ENCODE results near the gene JAM2.

JAM2 gene

GRCh38 chr21:25608044-25608737 lies 30.9 kb upstream of the JAM2 start:
- TF ChIP-seq TEAD4 (IDR thresholded peaks at IDR 0.05) (no peak), EP300 (IDR thresholded peaks at IDR 0.05; ENCODE audit: borderline replicate concordance) (no peak), EGR1 (IDR thresholded peaks at IDR 0.05) (no peak), FOXM1 (IDR thresholded peaks at IDR 0.05; ENCODE audit: borderline replicate concordance, low read depth) (no peak), USF1 (IDR thresholded peaks at IDR 0.05) (no peak), RAD21 (IDR thresholded peaks at IDR 0.05; ENCODE audit: low read depth) (peak; percentile 96), YY1 (IDR thresholded peaks at IDR 0.05; ENCODE audit: low read depth) (no peak), NFIC (IDR thresholded peaks at IDR 0.05) (no peak), CEBPB (IDR thresholded peaks at IDR 0.05) (no peak)
- TF ChIP-seq, protein P1, sequence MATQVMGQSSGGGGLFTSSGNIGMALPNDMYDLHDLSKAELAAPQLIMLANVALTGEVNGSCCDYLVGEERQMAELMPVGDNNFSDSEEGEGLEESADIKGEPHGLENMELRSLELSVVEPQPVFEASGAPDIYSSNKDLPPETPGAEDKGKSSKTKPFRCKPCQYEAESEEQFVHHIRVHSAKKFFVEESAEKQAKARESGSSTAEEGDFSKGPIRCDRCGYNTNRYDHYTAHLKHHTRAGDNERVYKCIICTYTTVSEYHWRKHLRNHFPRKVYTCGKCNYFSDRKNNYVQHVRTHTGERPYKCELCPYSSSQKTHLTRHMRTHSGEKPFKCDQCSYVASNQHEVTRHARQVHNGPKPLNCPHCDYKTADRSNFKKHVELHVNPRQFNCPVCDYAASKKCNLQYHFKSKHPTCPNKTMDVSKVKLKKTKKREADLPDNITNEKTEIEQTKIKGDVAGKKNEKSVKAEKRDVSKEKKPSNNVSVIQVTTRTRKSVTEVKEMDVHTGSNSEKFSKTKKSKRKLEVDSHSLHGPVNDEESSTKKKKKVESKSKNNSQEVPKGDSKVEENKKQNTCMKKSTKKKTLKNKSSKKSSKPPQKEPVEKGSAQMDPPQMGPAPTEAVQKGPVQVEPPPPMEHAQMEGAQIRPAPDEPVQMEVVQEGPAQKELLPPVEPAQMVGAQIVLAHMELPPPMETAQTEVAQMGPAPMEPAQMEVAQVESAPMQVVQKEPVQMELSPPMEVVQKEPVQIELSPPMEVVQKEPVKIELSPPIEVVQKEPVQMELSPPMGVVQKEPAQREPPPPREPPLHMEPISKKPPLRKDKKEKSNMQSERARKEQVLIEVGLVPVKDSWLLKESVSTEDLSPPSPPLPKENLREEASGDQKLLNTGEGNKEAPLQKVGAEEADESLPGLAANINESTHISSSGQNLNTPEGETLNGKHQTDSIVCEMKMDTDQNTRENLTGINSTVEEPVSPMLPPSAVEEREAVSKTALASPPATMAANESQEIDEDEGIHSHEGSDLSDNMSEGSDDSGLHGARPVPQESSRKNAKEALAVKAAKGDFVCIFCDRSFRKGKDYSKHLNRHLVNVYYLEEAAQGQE (IDR thresholded peaks at IDR 0.05; ENCODE audit: low read depth) = no peak
- TF ChIP-seq, protein P2, sequence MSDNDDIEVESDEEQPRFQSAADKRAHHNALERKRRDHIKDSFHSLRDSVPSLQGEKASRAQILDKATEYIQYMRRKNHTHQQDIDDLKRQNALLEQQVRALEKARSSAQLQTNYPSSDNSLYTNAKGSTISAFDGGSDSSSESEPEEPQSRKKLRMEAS (IDR thresholded peaks at IDR 0.05) = 0 out of 2 replicates have a peak, but pooled peaks have one; percentile 20

DNA sequence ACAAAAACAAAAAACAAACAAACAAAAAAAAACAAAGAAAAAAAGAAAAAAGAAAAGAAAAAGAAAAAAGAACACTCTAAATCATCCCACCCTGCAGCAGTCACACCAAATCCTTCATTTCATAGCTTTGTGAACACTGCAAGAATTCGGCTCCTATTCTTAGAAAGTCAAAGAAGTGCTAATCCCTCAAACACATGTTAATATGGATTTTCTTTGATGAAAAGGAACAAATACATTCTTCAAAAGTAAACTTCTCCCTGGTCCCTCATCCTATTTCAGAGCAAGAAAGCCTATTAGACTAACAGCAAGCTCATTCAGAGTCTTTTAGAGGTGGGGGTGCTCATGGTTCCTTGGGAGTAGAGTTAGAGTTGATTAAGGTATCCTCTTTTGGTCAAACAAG lies 24.6 kb upstream of the JAM2 start:
- TF ChIP-seq TEAD4 (IDR thresholded peaks at IDR 0.05) (no peak), TCF12 (IDR thresholded peaks at IDR 0.05; ENCODE audit: low read depth) (no peak), USF1 (IDR thresholded peaks at IDR 0.05) (no peak), YY1 (IDR thresholded peaks at IDR 0.05; ENCODE audit: low read depth) (no peak), EGR1 (IDR thresholded peaks at IDR 0.05) (no peak)
- TF ChIP-seq, protein P2 (IDR thresholded peaks at IDR 0.05) = no peak

DNA sequence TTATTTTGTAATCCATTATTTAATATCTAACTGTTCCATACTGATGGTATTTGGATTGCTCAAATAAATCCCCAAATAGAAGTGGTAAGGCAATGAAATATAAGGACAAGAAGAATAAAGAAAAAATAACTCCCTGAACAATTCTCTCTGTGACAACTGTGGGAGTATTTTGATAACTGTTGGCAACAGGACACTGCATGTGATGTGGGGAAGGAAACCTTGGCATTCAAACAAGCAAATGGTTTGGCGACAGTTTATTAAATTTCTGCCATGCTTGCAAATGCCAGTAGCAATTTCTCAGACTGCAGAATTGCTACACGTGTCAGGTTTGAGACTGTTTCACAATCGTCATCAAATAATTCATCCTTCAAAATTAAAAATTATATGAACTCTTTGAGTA lies 23.2 kb upstream of the JAM2 start:
- TF ChIP-seq ZBTB7A (IDR thresholded peaks at IDR 0.05; ENCODE audit: low read depth) = no peak
- no peak for TF ChIP-seq TCF12 (IDR thresholded peaks at IDR 0.05; ENCODE audit: low read depth)
- no peak for TF ChIP-seq EGR1 (IDR thresholded peaks at IDR 0.05)

GRCh38 chr21:25619198-25619597 lies 19.9 kb upstream of the JAM2 start:
- TF ChIP-seq NFIC (IDR thresholded peaks at IDR 0.05) = no peak
- no peak for TF ChIP-seq EP300 (IDR thresholded peaks at IDR 0.05; ENCODE audit: borderline replicate concordance)
- no peak for TF ChIP-seq CREB1 (IDR thresholded peaks at IDR 0.05; ENCODE audit: low read depth)
- no peak for TF ChIP-seq YY1 (IDR thresholded peaks at IDR 0.05; ENCODE audit: low read depth)
- TF ChIP-seq, protein P1 (IDR thresholded peaks at IDR 0.05; ENCODE audit: low read depth) = no peak
- no peak for TF ChIP-seq TAF1 (IDR thresholded peaks at IDR 0.05; ENCODE audit: low read depth)
- no peak for TF ChIP-seq EGR1 (IDR thresholded peaks at IDR 0.05)
- TF ChIP-seq ZBTB7A (IDR thresholded peaks at IDR 0.05; ENCODE audit: low read depth) = no peak
- TF ChIP-seq TEAD4 (IDR thresholded peaks at IDR 0.05) = no peak
- no peak for TF ChIP-seq CEBPB (IDR thresholded peaks at IDR 0.05)
- no peak for TF ChIP-seq USF1 (IDR thresholded peaks at IDR 0.05)
- TF ChIP-seq, protein P2 (IDR thresholded peaks at IDR 0.05) = no peak
- no peak for TF ChIP-seq RAD21 (IDR thresholded peaks at IDR 0.05; ENCODE audit: low read depth)
- TF ChIP-seq FOXM1 (IDR thresholded peaks at IDR 0.05; ENCODE audit: borderline replicate concordance, low read depth) = no peak
- TF ChIP-seq TCF12 (IDR thresholded peaks at IDR 0.05; ENCODE audit: low read depth) = no peak

- TF ChIP-seq RAD21 (IDR thresholded peaks at IDR 0.05; ENCODE audit: low read depth) = no peak
- TF ChIP-seq ZBTB7A (IDR thresholded peaks at IDR 0.05; ENCODE audit: low read depth) = no peak
- TF ChIP-seq EGR1 (IDR thresholded peaks at IDR 0.05) = no peak
- no peak for TF ChIP-seq TEAD4 (IDR thresholded peaks at IDR 0.05)
- TF ChIP-seq EP300 (IDR thresholded peaks at IDR 0.05; ENCODE audit: borderline replicate concordance) = no peak
- TF ChIP-seq, protein P1 (IDR thresholded peaks at IDR 0.05; ENCODE audit: low read depth) = no peak
- no peak for TF ChIP-seq YY1 (IDR thresholded peaks at IDR 0.05; ENCODE audit: low read depth)
- TF ChIP-seq NFIC (IDR thresholded peaks at IDR 0.05) = no peak
- TF ChIP-seq CREB1 (IDR thresholded peaks at IDR 0.05; ENCODE audit: low read depth) = no peak
- no peak for TF ChIP-seq USF1 (IDR thresholded peaks at IDR 0.05)
- no peak for TF ChIP-seq TAF1 (IDR thresholded peaks at IDR 0.05; ENCODE audit: low read depth)
- TF ChIP-seq, protein P2 (IDR thresholded peaks at IDR 0.05) = no peak
- TF ChIP-seq FOXM1 (IDR thresholded peaks at IDR 0.05; ENCODE audit: borderline replicate concordance, low read depth) = no peak
- no peak for TF ChIP-seq CEBPB (IDR thresholded peaks at IDR 0.05)
- no peak for TF ChIP-seq TCF12 (IDR thresholded peaks at IDR 0.05; ENCODE audit: low read depth)
These were observed 14.5 kb upstream of the JAM2 start for GRCh38 chr21:25624511-25624910.

Measured in Ishikawa (cell line).